GM21786 (cell line): ENCODE results near the gene SSRP1.
A peak's percentile ranks its signal among the peaks of the same experiment; 100 is the strongest.

ENCODE experiments used
- ATAC-seq: cut with Tn5 transposase; IDR thresholded peaks from one replicate; pipeline ENCODE4 v1.9.1; 2021; ENCODE audit not compliant: unreplicated experiment

The SSRP1 gene

DNA sequence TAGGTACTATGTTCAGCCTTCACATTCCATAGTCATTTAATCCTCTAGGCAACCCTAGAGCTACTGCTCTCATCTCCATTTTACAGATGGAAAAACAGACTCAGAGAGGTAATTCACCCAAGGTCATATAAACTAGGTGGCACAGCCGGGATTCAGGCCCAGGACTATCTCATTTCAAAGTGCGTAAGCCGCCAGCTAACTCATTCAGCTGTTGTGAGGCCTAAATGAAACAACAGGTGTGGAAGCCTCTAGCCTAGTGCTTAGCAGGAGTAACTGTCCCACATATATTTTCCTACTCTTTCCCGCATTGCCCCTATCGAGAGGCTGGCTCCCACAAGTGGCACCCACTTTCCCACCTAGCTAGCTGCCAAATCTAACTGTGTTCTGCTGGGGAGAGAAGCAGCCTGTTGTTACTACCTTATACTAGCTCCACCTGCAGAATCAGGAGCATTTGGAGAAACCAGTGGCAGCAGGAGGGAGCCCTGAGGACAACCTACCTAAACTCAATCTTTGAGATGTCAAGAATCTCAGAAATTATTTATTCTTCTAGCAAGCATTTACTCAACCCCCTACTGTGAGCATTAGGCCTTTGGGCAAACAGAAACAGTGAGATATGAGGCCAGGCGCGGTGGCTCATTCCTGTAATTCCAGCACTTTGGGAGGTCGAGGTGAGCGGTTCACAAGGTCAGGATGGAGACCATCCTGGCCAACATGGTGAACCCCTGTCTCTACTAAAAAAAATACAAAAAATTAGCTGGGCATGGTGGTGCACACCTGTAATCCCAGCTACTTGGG lies 24.4 kb upstream of the SSRP1 start:
- no peak for ATAC-seq

DNA sequence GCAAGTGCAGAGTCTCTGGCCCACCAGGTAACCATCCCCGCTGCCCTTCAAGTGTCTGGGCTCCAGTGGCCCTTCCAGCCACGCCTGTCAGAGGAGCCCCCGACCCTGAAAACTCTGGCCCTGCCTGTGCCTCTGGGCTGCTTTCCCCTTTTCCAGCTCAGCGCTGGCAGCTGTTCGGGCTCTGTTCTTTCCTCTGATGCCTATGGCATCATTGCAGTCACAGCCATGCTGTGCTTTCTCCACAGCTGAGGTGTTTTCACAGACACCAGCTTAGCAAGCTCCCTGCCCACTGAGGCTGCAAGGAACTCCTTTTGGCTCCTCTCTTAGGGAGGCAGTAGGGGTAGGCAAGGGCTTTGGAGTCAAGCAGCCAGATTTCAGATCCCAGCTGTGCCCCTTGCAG lies 23.7 kb upstream of the SSRP1 start:
- no peak for ATAC-seq

DNA sequence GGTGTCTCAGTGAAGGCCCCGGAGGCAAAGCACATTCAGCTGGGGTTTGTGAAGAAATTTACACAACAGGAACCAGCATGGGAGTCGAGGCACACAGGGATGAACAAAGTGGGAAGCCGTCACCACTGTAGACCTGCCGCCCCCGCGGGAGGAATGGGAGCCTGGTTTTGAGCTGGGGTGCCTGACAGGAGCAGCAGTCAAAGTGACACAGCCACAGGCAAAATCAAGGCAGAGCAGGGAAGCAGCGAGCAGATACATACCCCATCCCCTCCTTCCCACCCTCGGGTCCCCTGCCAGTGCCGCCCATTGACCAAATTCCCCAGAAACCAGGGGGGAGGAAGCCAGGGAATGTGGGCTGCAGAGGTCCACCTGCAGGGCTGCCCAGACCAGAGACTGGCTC lies 23.3 kb upstream of the SSRP1 start:
- no peak for ATAC-seq

DNA sequence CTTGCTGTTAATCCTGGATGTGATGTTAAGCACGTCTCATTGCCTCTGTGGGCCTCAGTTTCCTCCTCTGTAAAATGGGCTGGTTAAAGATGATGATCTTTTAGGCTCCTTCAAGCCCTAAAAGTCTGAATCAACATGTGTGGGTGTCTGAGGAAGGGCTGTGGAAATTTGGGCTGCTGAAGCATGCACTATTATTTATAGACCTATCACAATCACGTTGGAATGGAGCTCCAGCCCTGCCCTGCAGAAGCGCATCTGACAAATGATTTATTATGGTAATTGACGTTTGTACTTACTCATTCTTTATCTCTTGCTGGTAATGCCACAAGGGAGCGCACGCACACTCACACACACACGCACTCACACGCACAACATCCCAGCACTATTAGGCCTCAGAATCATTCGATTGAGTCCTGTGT lies 22.9 kb upstream of the SSRP1 start:
- no peak for ATAC-seq

DNA sequence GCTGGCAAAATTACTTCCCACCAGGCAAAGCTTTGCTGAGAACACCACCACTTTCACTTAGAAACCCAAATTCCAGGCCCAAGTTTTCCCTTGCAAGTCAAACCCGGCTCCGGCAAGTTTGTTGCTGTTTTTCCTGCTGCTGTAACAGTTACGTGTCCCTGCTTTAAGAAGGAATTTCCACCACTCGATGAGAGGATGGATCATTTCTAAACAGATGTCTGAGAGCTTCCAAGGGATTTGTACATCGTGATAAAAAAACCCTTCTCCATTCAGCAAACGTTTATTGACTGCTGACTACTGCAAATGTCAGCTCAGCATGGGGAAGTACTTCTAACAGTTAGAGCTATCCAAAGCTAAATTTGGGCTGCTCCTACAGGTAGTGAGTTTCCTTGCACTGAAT lies 22.2 kb upstream of the SSRP1 start:
- ATAC-seq = no peak

DNA sequence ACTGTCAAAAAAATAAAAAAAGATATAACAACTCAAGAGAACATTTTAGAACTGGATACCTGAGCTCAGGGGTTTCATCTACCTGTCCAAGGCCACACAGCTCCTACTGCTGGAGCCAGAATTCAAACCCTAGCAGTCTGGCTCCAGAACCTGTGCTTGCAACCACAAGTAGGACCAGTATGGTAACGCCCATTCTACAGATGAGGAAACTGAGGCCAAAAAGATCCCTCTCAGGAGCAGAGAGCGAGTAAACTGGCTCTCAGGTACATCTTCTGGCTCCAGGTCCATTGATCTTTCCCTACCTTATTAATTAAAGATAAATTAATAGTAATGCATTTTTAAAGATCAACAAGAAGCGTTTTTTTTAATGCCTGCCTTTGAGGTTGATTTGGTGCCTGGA lies 21.6 kb upstream of the SSRP1 start:
- no peak for ATAC-seq

DNA sequence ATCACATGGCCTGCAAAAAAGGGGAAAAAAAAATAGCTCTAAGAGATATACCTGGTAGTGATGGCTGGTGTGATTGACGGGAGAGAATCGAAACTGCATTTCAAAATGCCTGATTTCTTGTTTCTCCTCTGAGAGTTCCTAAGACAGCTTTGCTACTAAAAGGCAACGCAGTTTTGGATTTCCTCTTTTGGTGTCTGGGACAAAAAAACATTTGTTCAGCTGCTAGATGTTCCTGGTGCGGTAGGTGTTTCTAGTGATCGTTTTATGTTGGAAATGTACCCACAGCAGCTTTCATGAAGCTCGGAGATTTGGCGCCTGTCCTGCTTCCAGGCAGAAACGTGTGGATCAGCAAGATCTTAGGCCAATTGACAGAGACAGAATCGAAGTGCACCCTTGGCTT lies 20.6 kb upstream of the SSRP1 start:
- ATAC-seq = no peak

DNA sequence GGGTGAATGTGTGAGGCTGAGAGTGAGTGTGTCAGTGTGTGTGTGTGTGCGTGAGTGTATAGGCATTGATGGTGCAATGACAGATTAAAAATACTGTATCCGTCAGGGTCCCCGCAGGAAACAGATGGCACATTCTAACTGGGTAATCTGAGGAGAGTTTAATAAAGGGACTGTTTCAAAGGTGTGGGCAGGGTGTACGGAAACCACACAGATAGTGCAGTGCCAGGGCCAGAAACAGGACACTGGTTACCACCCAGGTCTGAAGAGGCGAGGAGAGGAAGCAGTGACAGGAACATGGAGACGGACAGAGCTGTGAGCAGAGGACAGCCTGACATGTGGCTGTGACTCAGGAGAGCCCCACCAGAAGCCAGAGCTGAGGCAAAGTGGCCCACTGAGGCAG lies 19.0 kb upstream of the SSRP1 start:
- ATAC-seq = no peak

DNA sequence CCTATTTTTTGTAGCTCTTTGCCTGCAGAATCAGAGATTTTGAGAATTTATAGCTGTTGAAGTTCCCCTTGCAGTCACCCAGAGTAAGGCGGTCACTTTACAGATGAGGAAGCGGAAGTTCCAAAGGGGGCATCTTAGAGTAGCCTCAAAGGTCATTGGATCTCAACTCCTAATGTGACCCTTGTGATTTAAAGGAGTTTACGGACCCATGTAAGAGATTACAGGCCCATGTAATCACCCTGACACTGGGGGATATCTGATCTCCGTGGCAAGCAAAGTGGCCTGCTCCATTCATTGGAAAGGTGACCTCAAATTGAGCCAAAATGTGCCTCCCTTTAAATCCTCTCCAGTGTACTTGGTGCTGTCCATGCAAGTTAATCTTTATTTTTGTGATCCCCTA lies 18.2 kb upstream of the SSRP1 start:
- ATAC-seq = no peak

DNA sequence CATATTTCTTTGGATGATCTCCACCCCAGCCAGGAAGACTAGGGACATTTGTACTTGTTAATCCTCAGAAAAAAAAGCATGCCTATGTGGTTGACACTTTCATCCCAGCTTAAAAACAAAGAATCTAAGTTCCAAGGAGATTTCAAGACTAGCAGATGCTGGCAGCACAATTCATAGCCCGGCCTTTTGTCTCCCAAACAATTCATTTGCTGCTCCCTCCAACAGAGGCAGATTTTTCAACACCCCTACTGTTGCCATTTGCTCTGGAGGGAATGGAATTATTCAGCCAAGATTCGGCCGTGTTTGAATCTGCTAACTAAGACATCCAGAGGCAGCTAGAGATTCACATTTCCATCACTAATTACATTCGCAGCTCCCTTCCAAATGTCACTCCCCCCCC lies 17.8 kb upstream of the SSRP1 start:
- ATAC-seq = no peak

DNA sequence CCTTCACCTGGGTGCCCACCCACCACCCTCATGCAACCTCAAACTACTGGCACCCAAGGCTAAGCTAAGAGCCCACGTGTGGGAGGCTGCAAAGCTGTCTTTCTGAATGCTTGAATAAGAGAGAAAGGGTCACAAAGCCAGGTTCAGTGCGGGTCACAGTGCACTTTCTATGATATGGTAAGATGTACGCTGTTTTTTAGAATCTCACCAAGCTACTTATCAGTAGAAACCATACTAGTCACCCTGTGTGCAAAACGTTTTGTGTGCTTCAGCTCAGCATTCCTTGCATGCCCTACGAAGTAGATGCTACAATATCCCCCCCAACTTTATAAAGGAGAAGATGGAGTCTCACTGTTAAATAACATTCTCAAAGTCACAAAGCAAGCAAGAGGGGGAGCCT lies 17.3 kb upstream of the SSRP1 start:
- no peak for ATAC-seq

DNA sequence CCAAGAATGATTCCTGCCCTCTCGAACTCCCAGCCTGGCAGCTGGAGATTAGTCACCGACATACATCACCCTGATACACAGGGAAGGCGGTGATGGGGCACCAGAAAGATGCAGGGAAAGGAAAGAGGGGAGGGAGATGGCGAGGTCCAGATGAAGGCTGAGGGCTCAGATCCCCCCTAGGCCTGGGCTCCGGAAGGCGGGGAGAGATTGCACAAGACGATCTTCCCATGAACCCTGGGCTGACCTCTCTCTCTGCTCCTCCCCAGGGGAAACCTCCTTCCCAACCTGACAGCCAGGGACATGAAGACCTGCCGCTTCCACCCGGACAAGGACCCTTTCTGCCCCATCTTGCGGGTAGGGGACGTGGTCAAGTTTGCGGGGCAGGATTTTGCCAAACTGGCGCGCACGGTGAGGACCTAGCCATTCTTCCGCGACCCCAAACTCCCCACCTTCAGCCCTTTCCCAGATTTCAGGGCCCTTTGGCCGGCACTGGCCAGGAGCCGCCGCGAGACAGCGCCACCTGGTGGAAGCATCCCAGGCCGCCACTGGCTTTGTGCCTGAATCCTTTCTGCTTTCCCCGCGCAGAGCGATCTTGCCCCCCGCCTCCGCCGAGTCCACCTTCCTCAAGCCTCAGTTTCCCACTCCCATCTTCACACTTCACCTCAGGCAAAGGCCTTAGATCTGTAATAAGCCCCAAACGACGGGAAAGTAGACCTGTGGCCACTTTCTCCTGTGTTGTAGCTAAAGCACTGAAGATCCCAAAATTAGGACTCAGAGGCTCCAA lies 14.0 kb upstream of the SSRP1 start:
- no peak for ATAC-seq

DNA sequence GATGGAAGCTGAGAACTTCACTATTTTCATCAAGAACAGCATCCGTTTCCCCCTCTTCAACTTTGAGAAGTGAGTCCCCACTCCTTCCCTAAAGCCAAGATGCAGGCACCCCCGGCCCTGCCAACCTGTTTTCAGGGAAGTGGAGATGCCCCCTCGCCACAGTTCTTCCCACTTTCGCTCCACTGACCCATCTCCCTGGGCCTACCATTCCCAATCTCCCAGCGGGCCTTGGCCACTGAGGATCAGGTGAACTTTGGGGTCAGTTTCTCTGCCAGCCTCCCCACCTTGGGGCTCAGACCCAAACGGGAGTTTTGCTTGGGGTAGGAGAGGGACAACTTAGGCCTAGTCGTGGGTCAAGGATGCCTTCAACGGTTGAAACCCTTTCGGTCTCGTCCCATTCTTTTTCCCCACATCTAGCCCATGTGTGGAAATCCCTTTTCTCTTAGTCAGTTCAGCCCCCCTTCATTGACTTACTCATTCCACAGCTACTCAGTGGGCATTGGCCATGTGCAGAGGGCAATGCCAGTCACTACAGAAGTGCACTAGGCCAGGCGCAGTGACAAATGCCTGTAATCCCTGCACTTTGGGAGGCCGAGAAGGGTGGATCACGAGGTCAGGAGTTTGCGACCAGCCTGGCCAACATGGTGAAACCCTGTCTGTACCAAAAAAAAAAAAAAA lies 13.1 kb upstream of the SSRP1 start:
- ATAC-seq = no peak

DNA sequence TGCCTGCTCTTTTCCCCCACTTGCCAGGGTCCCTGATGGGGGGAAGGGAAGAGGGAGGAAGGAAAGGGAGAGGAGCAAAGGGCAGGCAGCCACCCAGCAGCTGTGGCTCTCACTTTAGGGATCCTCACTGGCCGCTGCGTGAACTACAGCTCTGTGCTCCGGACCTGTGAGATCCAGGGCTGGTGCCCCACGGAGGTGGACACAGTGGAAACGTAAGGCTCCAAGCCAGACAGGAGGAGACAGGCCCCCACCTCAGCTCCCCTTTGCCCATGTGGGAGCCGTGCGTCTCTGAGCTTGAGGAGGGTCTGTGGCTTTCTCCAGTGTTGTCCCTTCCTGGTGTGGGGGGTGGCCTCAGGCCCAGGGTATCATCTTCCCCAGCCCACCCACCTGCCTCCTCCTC lies 12.4 kb upstream of the SSRP1 start:
- ATAC-seq = no peak

DNA sequence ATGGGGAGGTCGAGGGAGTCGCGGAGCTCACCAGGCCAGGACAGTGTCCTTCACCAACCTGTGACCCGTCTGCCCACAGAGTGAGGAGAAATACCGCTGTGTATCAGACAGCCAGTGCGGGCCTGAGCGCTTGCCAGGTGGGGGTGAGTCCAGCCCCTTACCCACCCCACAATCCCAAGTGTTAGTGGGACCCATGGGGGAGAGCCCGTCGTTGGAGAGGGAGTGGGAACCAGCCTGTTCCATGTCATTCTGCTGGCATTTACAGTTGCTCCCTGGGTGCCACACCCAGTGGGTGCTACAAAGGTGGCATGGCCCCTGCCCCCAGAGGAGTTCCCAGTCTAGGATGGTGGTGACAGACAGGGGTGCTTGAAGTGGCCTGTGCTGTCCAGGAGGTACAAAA lies 11.6 kb upstream of the SSRP1 start:
- no peak for ATAC-seq

DNA sequence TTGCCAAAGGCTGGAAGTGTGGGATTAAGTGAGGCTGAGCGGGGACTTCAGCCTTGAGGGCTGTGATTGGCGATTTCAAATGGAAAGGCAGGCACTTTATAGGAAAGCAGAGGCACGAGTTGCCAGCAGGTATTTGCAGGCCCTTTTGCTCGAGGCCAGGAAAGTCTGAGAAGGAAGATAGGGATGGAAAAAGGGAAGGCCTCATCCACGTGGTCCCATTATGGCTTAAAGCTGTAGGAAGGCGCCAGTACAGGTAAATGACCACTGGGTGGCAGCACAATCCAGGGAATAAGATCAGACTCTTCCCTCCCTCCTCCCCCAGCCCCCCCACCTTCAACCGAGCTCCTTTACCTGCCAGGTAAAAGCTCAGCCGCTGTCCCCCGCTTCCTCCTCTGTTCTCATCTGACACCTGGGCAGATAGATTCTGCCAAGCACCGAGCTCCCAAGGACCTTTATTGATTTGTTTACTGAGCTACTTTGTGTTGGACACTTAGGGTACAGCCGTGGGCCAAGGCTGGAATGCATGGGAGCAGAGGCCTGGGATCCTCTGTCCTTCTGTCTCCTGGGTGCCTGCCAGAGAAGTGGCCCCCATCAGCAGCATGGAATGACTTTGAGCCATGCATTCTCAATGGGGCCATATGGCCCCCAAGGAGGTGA lies 10.0 kb upstream of the SSRP1 start:
- ATAC-seq = peak; percentile 68

DNA sequence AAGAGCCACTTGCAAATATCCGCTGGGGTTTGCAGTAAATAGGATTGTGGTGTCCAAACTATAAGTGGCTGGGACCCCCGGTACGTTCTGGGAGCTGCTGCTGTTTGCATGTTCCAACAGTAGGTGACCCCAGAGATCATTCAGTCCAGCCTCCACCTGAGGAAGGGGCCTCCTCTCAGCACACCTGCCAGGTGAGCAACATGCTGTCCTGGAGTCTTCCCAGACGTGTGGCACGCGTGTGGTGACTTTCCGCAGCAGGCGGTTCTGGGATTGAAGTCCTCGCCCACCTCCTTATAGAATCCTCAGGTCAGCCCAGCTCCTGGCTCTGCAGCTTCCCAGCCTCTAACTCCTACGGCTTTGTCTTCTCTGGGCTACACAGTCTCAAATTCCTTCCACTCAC lies 9.1 kb upstream of the SSRP1 start:
- no peak for ATAC-seq

DNA sequence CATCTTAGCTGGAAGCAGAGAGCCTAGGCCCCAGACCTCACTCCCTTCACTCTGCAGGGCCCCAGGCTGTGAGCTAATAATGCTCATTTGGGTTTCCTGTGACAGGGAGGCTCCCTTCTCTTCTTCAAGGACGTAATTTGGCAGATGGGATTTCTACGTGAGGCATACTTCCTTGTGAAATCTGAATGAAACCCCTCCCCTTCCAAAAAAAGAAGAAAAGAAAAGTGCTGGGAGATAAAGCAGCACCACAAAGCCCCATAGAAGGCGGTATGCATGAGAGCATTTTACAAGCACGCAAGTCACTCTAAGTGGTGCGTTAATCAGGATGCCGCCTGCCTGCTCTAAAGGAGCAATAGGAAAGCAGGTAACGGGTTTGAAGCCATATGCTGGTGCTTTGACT lies 8.1 kb upstream of the SSRP1 start:
- no peak for ATAC-seq

DNA sequence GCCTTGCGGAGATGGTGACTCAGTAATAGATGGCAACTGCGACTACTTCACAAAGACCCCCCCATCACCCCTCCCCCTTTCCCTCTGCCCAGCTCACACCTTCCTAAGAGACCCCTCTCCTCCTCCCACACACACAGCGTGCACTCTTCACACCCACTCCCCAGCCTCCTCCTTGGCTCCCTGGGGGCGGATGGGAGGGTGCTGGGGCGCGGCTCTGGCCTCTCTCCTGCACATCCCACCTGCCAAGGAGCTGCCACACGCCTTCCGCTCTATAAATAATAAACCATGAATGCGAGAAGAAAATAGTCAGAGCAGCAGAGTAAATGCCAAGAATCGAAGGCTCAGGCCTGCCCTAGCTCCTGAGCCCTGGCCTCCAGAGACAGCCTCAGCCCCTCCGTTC lies 7.0 kb upstream of the SSRP1 start:
- no peak for ATAC-seq

DNA sequence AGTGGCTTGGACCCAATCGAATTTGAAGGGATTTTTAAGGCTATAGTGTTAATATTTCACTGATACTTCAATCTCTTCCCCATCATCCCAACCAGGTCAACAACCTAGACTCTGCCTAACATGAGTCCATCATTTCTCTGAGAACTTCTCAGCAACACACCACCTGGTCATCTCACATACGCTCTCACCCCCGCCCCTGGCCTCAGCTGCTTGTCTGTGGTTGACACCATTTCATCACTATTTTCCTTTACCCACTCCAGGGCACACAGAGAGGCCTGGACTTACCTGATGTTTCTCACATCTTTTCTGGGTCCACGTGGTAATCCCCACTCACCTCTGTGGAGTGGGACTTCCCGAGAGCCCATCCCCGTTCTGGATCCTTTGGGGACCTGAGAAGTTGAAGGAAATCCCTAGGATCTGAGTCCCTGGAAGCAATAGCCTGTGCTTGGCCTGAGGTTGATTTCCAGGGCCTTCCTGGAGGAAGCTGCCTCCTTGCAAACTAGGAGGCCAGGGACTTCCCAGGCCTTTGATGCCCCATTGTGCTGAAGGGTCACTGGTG lies 5.6 kb upstream of the SSRP1 start:
- no peak for ATAC-seq

DNA sequence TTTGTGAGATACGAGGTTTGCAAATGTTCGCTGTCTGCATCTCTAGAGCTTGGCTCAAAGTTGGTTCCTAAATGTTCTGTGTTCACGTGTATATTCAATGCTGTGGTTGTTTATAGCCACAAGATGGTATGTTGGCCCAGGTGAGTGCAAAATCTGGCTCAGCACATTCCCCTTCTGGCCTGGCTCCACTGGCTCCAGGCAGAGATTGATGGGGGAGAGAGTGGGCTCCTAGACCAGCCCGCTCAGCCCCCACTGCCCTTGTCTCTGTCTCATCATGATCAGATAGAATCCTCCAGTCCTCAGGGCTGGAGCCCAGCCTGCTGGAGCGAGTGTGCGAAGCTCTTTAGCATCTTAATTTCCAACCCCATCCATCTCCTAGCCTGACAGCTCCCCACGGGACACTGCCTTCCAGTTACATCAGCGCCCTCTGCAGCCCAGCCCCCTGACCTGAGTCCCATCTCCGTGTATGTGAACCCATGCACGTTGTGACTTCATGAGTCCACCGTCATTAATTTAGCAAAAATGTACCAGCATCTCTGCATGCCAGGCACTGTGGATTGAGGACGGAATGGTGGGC lies 4.4 kb upstream of the SSRP1 start:
- ATAC-seq = no peak
